Epithelial cell of prostate (primary cell): ENCODE measurements around the gene CORO6.

Experiments used
- DNase-seq: peaks from one replicate; pipeline ENCODE4 v3.0.0-alpha.2; 2011; ENCODE audit warnings: low read depth, low spot score
- H3K27ac ChIP-seq: fragments of 450-650 bp; 2 replicates; pipeline ENCODE4 v1.5.1; 2017; ENCODE audit warnings: mild to moderate bottlenecking

The CORO6 gene

GRCh38 chr17:29581583-29582253 is 41.0 kb downstream of the CORO6 start:
- DNase-seq: peak; percentile 77
- peak overlapping the region; percentile 27 for H3K27ac ChIP-seq

GRCh38 chr17:29579866-29580771 is 42.6 kb downstream of the CORO6 start:
- no peak overlapping the region for H3K27ac ChIP-seq

GRCh38 chr17:29578626-29579485 is 43.9 kb downstream of the CORO6 start:
- H3K27ac ChIP-seq: no peak overlapping the region
- no peak for DNase-seq

More at GRCh38 chr17:29579866-29580771, 42.6 kb downstream of the CORO6 start:
- no peak for DNase-seq

GRCh38 chr17:29577385-29578211 is 45.1 kb downstream of the CORO6 start:
- H3K27ac ChIP-seq: no peak overlapping the region
- DNase-seq: no peak

DNA sequence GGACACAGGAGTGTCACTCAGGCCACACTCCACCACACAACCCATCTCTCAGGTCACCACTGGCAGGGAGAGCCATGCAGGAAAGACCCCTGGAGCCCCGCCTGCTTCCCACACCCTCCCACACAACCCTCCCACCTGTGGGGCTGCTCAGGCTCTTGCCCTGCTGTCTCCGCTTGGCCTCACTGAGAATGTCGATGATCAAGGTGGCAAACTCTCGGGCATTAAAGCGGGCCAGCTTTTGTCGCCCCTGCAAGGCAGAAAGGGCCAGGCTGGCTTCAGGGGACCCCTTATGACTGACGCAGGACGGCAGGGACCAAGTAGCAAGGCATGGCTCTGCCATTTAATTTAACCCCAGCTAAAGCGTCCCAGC is 45.7 kb downstream of the CORO6 start:
- DNase-seq: no peak
- no peak overlapping the region for H3K27ac ChIP-seq

DNA sequence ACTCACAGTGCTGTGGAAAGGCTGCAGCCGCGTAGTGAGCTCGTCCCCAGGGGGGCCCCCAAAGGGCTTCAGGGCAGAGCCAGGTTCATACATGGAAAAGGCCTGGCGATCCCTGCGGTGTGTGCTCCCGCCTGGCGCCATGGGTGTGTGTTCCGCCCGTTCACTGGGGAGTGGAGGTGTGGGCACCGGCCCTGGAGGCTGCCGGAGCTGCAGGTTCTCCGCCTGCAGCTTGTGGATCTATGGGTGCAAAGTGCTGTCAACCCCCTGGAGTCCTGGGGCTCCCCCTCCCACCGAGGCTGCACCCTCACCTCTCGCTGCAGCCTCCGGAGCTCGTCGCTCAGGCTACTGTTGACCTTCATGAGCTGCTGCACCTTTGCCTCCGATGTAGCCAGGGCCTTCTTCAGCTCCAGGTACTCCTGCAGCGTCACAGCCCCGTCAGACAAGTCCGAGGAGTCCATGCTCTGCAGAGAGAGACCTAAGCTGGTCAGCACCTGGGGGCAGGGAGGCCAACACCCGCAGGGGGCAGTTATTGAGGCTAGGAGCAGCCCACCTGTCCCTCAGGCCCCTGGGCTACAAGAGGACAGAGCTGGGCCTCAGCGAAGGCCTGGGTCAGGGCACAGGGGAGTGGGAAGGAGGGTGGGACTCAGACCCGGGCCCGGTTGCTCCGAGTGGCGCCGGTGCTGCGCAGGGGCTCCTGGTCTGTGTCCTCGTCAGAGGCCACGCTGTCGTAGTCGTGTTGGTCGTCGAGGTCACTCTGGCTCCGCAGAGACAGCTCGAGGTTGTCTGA is 46.3 kb downstream of the CORO6 start:
- no peak for DNase-seq

GRCh38 chr17:29575511-29576213 is 47.0 kb downstream of the CORO6 start:
- no peak overlapping the region for H3K27ac ChIP-seq
- no peak for DNase-seq

More for the DNA sequence above, 46.3 kb downstream of the CORO6 start:
- no peak overlapping the region for H3K27ac ChIP-seq

DNA sequence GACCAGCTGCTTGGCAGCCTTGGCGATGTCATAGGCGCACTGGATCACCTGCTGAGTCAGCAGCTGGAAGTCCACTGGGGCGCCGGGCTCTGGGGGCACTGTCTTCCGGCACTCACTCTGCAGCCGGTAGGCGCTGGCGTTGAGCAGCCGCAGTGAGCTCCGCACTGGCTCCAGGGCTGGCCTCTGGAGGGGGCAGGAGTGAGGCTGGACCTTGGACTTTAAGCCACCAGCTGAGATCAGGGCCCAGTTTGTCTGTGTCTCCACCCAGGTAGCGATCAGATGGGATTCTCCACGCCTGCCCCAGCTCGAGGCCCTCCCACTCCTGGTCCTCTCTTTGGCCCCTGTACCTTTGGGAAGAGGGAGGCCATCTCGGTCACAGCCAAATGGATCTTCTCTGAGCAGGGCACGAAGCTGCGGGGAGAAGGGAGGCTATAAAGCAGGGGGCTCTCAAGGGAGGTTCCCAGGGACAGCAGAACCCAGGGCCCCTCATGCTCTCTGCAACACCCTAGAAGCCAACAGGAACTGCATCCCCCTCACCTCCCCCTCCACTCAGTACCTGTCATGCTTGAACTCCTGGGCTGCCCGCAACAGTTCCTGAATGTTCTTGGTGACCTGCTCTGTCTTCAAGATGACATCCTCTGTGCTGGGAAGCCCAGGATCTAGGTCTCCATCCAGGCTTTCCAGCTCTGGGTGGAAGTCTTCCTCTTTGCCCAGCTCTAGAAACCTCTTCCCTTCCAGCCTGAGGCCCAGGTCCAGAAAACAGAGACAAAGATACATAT is 47.8 kb downstream of the CORO6 start:
- H3K27ac ChIP-seq: no peak overlapping the region
- no peak for DNase-seq

GRCh38 chr17:29573871-29574731 is 48.6 kb downstream of the CORO6 start:
- H3K27ac ChIP-seq: no peak overlapping the region
- no peak for DNase-seq

GRCh38 chr17:29573558-29573869 is 49.2 kb downstream of the CORO6 start:
- DNase-seq: no peak
- H3K27ac ChIP-seq: no peak overlapping the region

DNA sequence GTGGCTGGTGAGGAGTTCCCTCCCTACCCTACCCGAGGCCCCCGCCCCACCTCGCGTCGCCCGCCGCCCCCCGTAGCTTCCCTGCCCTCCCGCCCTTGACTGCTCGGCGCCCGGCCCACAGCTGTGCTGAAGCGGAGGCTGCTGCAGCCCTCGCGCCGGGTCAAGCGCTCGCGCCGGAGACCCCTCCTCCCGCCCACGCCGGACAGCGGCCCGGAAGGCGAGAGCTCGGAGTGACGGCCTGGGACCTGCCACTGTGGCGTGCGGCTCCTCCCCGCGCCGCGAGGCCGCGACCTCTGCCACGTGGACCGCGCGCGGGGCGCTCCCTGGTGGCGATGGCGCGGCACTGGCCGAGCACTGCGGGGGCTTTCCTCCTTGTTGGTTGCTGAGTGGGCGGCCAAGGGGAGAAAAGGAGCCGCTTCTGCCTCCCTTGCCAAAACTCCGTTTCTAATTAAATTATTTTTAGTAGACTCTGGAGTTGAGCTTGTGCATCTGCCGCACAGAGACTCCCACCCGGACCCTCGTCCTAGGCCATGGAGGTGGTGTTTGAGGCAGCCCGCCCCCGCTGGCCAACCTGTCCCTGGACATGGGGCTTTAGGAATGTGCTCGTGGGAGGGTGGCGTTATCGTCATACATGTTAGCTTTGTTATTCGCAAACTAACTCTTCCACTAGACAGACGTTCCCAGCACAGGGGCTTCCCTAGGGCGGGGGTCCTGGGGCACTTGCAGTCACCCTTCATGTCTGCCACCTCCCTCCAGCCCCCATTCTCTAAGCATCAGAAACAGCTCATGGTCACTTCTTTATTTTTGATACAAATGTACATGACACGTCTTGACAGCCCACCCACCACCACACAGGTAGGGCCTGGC is 49.8 kb downstream of the CORO6 start:
- H3K27ac ChIP-seq: no peak overlapping the region
- no peak for DNase-seq

DNA sequence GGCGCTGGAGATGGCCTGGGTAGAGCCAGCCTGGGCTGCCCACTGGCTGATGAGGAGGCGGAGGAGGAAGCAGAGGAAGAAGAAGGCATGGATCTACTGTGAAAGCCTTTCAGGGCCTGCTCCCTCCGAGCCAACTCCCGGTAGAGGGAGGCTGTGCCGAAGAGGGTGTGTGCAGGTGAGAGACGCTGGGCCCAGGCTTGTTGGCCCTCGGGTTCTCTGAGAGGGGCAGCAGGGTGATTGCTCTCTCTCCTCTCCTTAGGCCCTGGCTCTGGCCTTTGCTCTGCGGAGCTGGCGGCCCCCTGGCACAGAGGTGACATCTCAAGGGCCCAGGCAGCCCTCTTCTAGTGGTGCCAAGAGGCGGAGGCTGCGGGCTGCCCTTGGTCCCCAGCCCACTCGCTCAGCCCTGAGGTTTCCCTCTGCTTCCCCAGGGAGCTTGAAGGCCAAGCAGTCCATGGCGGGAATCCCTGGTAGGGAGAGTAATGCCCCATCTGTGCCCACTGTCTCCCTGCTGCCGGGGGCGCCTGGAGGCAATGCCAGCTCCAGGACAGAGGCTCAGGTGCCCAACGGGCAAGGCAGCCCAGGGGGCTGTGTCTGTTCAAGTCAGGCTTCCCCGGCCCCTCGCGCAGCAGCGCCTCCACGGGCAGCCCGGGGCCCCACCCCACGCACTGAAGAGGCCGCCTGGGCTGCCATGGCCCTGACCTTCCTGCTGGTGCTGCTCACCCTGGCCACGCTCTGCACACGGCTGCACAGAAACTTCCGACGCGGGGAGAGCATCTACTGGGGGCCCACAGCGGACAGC is 50.6 kb downstream of the CORO6 start:
- H3K27ac ChIP-seq: no peak overlapping the region

DNA sequence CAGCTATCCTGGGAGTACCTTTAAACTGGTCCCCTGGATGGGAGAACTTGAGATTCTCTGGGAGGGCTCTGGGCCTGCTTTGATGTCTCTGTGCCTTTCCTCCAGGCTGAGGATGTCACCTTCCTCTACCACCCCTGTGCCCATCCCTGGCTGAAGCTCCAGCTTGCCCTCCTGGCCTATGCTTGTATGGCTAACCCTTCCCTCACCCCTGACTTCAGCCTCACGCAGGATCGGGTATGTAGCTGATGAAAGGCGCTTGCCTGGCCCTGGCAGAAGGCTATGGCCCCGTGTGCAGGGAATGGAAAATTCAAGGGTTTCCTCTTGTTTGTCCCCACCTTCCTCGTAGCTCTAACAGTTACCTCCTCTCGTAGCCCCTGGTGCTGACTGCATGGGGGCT is 51.2 kb downstream of the CORO6 start:
- no peak overlapping the region for H3K27ac ChIP-seq
- DNase-seq: no peak

More for the DNA sequence above, 50.6 kb downstream of the CORO6 start:
- DNase-seq: no peak

DNA sequence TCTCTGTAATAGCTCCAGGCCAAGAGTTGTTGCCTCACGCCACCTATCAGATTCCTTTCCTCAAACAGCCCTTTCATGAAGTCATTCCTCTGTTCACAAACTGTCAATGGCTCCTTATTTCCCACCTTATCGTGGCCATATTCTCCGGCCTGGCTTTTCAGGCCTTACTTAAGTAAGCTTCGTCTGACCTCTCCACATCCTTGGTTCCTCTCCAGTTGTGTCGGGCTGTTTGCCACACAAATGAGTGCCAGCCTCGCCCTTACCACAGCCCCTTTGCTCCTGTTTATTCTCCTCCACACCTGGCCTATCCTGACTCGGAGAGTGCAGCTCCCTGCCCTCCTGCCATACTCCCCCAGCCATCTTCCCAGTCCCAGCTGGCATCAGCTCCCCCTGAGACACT is 52.2 kb downstream of the CORO6 start:
- no peak overlapping the region for H3K27ac ChIP-seq
- DNase-seq: no peak

GRCh38 chr17:29569245-29569950 is 53.3 kb downstream of the CORO6 start:
- no peak for DNase-seq

More at GRCh38 chr17:29569245-29569950, 53.3 kb downstream of the CORO6 start:
- H3K27ac ChIP-seq: peak overlapping the region; percentile 80
